ENCODE measurements around the gene PMEPA1.
A peak's percentile ranks its signal among the peaks of the same experiment; 100 is the strongest.

PMEPA1 gene

DNA sequence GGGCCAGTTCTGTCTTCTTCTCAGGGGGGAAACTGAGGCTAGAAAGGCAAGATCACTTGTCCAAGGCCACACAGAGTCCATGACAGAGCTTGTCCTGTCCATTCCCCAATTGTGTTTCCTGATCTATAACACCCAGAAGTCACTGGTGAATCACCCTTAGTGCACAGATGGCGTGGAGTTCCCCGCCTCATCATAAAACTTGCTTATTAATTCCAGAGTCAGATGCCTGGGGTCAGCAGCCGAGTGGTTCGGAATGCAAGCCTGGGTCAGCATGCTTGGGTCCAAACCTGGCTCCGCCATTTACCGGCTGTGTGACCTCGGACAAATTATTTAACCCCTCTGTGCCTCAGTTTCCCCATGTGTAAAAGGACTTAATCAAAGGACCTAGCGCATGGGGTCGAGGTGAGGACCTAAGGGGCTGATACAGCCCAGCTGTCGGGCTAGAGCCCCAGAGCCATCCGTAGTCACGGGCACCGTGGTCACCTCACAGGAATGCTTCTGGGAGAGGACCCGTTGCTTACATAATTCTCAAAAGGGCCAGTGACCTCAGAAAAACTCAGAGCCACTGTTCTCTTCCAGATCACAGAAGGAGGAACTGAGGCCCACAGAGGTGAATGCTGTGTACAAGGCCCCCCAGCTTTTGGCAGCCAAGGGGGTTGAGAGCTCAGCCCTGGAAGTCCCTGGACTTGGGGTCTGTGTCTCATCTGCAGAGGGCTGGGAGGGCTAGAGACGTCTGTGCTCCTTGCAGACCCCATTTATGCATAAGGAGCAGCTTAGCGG lies 88.2 kb downstream of the PMEPA1 start:
- DNase-seq = no peak

GRCh38 chr20:57620999-57621398 lies 88.8 kb downstream of the PMEPA1 start:
- DNase-seq = no peak

- DNase-seq = peak; percentile 14
Measured at GRCh38 chr20:57620274-57620990, 89.4 kb downstream of the PMEPA1 start, which contains the start of gene ZBP1. ZBP1 (minus strand) TSS chr20:57620426; CDS start chr20:57620295, 131 bp downstream.

GRCh38 chr20:57619051-57619831 lies 90.6 kb downstream of the PMEPA1 start:
- DNase-seq = peak; percentile 58

DNA sequence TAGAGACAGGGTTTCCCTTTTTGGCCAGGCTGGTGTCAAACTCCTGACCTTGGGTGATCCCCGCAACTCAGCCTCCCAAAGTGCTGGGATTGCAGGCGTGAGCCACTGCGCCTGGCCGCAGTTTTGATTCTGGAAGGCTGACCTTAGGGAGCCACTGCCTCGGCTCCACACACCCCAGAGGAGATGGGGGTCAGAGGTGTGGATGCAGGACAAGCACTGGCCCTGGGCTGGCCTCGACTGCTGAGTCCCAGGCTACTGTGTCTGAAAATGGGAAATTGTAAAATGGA lies 91.1 kb downstream of the PMEPA1 start:
- DNase-seq = no peak

- DNase-seq = no peak
Measured at GRCh38 chr20:57618091-57618763, 91.6 kb downstream of the PMEPA1 start.

GRCh38 chr20:57617079-57617795 lies 92.6 kb downstream of the PMEPA1 start:
- DNase-seq = no peak

DNA sequence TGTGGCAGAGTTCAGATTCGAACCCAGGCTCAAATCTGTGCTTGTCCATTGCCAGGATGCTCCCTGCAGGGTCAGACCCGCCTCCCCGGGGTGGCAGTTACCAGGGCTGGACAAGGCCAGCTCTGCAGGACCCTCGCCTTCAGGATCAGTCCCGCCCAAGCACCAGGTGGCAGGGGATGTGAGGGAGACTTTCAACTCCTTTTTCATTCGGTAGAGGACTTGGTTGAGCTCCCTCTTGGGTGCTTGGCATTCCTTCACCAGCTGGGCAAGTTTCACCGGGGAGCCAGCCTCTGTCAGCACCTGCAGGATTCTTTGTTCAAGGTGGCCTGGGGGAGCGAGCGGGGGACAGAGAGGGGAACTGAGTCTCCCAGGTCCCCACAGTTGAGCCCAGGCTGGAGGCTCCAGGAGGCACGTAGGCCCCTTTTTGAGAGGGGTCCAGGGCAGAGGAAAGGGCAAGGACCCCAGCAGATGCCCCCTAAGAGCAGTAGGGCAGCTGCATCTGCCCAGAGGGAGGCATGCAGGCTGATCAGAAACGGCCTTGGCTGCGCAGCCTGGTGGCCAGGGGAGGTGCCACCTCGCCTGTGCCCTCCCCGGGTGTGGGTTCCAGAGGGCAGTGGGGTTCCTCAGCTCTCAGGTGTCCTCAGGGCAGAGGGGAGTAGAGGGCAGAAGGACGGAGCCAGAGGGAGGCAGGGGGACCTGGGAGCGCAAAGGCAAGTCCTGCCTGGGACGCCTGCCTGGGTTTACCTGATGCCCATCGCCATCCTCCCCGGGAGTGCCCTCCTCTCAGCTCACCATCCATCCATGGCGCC lies 93.5 kb downstream of the PMEPA1 start:
- DNase-seq = no peak

- DNase-seq = no peak
Measured at GRCh38 chr20:57615445-57615811, 94.4 kb downstream of the PMEPA1 start.

DNA sequence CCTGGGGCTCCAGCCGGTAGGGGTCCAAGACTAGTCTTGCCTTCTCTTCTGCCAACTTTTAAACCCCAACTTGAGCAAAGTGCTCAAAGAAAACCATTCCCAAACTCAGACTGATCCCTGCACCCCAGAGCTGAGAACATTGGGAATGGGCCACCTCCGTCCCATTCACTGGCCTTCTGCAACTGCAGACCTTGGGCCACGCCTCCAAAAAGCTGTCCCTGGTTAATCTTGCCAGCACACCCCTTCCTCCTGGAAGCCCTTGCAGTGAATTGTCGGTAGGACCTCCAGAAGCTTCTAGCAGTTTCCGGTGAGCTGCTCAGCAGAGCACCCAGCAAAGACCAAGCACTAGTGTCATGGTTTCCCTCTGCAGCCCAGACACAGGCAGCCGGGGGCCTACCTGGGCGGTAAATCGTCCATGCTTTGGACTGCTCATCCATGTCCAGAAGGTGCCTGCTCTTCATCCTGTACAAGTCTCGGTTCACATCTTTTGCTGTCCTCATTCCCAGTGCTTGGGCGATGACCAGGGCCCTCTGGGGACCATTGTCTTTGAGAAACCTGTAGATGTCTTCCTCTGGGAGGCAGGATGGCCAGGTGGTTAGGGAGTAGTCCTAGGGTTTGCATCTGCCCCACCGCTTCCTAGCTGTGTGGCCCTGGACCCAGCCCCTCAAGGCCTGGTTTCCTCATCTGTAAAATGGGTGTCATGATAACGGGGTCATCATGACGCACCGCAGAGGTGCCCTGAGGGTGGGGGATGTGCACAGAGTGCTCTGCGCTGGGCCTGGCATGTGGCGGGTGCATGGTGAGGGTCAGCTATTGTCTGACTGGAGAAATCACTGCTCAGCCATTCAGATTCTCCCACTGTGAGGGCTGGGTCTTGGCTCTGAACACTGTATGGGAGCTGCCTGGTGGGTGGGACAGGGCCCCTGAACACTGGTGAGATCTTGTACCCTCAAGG lies 95.0 kb downstream of the PMEPA1 start:
- DNase-seq = no peak

DNA sequence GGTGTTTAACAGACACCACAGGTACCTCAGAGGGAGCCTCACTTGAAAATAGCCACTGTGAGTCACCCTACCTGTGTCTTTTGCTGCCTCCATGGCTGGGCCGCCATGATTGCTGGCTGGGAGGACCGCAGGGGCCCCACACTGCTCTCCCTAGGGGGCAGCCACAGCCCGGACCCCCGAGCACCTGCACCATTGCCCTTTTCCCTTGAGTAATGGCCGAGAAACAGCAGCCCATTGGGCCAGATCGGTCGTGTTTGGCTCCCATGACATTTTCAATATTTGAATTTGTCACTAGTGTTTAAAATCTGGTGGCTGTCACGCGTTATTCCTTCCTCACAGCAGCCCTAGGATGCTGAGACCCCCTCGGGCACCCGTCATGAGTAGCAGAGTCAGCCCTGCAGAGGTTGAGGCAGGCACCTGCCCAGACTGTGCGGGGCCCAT lies 96.3 kb downstream of the PMEPA1 start:
- DNase-seq = no peak

DNA sequence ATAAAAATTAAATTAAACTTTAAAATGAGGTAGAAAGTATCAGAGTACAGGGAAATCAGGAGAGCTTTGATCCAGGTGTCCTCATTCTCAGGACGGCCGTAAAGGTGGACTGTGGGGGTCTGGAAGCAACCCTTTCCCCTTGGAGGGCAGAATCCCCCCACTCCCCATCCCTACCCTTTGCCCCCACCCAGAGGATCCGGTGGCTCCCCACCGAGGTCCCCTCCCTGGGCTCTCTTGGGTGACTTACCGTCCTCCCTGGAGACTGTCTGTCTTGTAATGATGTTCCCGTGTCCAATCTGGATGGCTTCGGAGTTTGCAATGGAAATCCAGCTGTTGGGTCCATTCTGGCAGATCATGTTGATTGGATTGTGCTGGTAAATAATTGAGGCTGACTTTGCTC lies 96.9 kb downstream of the PMEPA1 start:
- no peak for DNase-seq

DNA sequence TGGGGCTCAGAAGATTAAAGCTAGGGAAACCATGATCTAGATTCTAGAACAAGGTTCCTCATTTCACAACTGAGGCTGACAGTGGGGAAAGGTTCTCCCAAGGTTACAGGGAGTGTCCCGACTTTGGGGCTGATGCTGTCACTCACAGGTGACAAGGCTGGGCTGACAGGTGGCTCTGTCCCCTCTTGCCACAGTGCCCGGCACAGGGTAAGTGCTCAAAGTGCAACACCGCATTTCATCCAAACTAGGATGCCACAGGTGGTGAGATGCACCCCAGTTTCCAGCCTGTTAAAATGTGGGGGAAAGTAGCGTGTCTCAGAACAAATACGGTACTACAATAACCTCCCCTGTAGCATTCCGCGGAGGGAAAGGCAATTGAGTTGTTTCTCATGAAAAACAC lies 97.4 kb downstream of the PMEPA1 start:
- DNase-seq = no peak

GRCh38 chr20:57611586-57612311 lies 98.1 kb downstream of the PMEPA1 start:
- no peak for DNase-seq

- no peak for DNase-seq
Measured at GRCh38 chr20:57610261-57610952, 99.4 kb downstream of the PMEPA1 start.

DNA sequence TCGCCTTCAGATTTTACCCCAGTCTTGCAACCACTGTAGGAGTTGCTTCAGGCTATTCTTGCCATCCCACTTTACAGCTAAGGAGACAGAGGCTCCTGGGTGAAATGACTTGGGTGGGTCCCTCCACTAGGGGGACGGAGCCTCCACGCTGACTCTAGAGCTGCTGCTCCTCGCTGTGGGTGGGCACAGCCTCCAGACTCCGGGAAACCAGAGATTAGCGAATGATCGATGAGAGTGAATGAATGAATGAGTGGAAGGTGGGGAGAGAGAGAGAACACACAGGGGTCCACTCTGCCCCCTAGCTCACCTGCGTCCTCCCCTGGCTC lies 100.0 kb downstream of the PMEPA1 start:
- no peak for DNase-seq

DNA sequence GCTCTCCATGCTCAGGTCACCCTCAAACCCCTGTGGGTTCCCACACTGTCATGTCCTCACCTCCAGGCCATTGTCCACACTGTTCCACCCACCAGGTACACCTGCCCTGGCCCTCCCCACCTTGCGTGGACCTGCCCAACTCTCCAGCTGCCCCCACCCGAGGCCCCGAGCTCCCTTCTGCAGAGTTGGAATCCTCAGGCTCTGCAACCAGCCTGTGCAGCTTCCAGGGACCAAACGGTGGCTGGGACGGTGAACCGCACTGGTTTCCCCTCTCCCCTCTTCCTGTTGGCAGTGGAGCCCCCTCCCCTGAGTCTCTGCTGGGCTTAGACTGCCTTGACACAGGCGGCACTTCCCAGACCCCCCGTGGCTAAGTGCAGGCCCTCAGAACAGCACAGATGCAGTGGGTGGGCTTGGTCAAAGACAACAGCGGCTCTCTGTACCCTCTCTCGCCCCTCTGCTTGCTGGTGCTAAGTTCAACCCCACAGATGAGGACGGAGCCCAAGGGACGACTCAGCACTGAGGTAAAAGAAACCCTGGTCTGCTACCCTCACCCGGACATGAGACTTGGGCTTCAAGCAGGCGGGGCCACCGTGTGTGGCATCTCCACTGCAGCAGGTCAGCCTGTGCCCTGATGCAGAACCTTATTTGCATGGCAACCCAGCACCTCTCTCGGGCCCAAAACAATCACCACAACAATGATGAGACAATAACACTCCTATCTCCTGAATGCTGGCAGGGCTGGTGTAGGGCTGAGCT lies 100.6 kb downstream of the PMEPA1 start:
- no peak for DNase-seq

- no peak for DNase-seq
Measured at GRCh38 chr20:57608516-57608915, 101.3 kb downstream of the PMEPA1 start.
